Bronchial epithelial cell (primary cell): ENCODE results near the gene MRPL41. TPM values are rescaled to one million over a fixed set of nuclear protein-coding genes. Genes with fewer than 3 reads are reported as not detected.
"Not testable (repeated sequence)": the region's sequence is repeated elsewhere in the genome, so short reads cannot be mapped to it uniquely, and the experiment has no call there.

Experiments used
- DNase-seq: peaks from one replicate; pipeline ENCODE4 v3.0.0-alpha.2; 2010; ENCODE audit warnings: low read depth
- FAIRE-seq: peaks from 2 replicates; lab custom pipeline; 2011; peaks lifted over from hg19 to GRCh38; lab: Jason Lieb, UNC
- H3K27me3 ChIP-seq: 2 replicates; pipeline ENCODE4 v1.5.1; 2011; ENCODE audit warnings: low read length; ENCODE audit not compliant: control insufficient read depth, insufficient read depth
- H3K36me3 ChIP-seq: 2 replicates; pipeline ENCODE4 v1.5.1; 2011; ENCODE audit warnings: low read length; ENCODE audit not compliant: control insufficient read depth, insufficient read depth
- H3K4me3 ChIP-seq: 2 replicates; pipeline ENCODE4 v1.5.1; 2011; ENCODE audit warnings: mild to moderate bottlenecking, low read depth, low read length, control low read depth
- total RNA-seq: library from RNA; depleted of rRNA; stranded (reverse); fragments of >200 nt; gene quantifications from 2 replicates; pipeline ENCODE4 v1.2.1, GENCODE V29; 2014
- TF ChIP-seq, protein P1 (sequence below): IDR thresholded peaks from 2 replicates; pipeline ENCODE4 v1.5.1; 2011; ENCODE audit warnings: mild to moderate bottlenecking, moderate library complexity, low read length, control low read depth, inconsistent platforms; ENCODE audit not compliant: insufficient read depth, severe bottlenecking

The MRPL41 gene
- total RNA-seq, 1 donor from 2014 or later: 64.2 TPM

DNA sequence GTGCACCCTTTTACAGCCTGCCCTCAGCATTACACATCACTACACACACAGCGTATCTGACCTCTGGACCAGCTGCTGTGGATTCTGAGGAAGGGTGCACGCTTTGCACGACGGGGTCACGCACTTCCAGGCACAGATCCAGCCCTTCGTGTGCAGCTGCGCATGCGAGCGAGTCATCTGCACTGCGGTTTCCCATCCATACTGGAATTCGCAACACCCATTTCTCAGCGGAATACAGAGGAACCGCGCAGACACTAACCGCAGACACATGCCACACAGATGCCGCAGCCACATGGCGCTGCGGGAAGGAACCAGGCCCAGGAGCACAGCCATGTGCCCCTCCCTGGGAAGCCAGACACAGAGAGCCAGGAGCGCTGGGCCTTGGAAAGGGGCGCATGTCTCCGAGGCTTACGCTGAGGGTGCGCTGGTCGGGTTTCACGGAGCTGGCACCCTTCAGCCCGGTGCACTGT, 44.9 kb upstream of the MRPL41 start:
- TF ChIP-seq, protein P1, sequence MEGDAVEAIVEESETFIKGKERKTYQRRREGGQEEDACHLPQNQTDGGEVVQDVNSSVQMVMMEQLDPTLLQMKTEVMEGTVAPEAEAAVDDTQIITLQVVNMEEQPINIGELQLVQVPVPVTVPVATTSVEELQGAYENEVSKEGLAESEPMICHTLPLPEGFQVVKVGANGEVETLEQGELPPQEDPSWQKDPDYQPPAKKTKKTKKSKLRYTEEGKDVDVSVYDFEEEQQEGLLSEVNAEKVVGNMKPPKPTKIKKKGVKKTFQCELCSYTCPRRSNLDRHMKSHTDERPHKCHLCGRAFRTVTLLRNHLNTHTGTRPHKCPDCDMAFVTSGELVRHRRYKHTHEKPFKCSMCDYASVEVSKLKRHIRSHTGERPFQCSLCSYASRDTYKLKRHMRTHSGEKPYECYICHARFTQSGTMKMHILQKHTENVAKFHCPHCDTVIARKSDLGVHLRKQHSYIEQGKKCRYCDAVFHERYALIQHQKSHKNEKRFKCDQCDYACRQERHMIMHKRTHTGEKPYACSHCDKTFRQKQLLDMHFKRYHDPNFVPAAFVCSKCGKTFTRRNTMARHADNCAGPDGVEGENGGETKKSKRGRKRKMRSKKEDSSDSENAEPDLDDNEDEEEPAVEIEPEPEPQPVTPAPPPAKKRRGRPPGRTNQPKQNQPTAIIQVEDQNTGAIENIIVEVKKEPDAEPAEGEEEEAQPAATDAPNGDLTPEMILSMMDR: no peak
- FAIRE-seq: no peak
- no peak for DNase-seq
- Histone ChIP-seq H3K27me3 (no peaks in the 10 kb centered on the region), H3K36me3 (no peaks in the 10 kb centered on the region), H3K4me3 (no peak overlapping the region)

DNA sequence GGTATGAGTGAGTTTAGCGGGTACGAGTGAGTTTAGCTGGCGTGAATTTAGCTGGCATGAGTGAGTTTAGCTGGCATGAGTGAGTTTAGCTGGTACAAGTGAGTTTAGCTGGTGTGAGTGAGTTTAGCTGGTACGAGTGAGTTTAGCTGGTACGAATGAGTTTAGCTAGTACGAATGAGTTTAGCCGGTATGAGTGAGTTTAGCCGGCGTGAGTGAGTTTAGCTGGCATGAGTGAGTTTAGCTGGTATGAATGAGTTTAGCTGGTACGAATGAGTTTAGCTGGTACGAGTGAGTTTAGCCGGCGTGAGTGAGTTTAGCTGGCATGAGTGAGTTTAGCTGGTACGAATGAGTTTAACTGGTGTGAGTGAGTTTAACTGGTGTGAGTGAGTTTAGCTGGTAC, 42.5 kb upstream of the MRPL41 start:
- DNase-seq (no peak), FAIRE-seq (peak; percentile 32)
- H3K27me3 ChIP-seq: no peaks in the 10 kb centered on the region
- no peaks in the 10 kb centered on the region for H3K36me3 ChIP-seq
- TF ChIP-seq, protein P1: no peak
- no peak overlapping the region for H3K4me3 ChIP-seq

DNA sequence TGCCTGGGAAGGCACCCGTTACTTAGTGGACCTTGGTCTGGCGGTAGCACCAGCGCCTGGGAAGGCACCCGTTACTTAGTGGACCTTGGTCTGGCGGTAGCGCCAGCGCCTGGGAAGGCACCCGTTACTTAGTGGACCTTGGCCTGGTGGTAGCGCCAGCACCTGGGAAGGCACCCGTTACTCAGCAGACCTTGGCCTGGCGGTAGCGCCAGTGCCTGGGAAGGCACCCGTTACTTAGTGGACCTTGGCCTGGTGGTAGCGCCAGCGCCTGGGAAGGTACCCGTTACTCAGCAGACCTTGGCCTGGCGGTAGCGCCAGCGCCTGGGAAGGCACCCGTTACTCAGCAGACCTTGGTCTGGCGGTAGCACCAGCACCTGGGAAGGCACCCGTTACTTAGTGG, 40.6 kb upstream of the MRPL41 start:
- not testable (repeated sequence) for H3K36me3 ChIP-seq, FAIRE-seq, H3K27me3 ChIP-seq, DNase-seq, H3K4me3 ChIP-seq

DNA sequence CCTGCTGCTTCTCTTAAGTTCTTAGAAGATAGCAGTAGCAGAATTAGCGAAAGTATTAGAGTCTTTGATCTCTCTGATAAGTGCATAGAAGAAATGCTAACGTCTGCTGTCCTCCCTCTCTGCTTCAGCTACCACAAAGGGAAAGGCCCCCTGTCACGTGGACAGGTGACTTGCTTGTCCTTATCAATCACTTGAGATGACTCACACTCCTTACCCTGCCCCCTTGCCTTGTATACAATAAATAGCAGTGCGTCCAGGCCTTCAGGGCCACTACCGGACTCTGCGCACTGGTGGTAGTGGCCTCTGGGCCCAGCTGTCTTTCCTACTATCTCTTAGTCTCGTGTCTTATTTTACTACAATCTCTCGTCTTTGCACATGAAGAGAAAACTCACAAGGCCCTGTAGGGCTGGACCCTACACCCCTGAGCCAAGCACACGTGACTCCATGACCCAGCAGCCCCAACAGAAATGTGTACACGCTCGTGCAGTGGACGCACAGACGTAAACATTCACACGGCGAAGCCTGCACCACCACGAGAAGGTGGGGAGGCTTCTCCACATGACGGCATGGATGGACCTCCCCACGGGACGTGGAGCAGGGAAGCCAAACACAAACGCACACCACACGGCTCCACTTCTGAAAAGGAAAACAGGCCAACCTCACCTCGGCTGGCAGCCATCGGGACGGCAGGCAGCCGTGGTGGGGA, 39.8 kb upstream of the MRPL41 start:
- Histone ChIP-seq H3K27me3 (no peaks in the 10 kb centered on the region), H3K36me3 (no peaks in the 10 kb centered on the region), H3K4me3 (no peak overlapping the region)
- DNase-seq (no peak), FAIRE-seq (no peak)
- TF ChIP-seq, protein P1: no peak

DNA sequence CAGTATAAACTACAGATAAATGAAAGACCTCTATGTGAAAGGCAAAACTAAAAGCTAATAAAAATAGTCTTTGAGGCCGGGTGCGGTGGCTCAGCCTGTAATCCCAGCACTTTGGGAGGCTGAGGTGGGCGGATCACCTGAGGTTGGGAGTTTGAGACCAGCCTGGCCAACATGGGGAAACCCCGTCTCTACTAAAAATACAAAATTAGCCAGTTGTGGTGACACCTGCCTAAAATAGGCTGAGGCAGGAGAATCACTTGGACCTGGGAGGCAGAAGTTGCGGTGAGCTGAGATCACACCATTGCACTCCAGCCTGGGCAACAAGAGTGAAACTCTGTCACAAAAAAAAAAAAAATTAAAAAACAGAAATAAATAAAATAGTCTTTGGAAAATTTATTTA, 38.5 kb upstream of the MRPL41 start:
- H3K4me3 ChIP-seq, DNase-seq, FAIRE-seq: not testable (repeated sequence)

DNA sequence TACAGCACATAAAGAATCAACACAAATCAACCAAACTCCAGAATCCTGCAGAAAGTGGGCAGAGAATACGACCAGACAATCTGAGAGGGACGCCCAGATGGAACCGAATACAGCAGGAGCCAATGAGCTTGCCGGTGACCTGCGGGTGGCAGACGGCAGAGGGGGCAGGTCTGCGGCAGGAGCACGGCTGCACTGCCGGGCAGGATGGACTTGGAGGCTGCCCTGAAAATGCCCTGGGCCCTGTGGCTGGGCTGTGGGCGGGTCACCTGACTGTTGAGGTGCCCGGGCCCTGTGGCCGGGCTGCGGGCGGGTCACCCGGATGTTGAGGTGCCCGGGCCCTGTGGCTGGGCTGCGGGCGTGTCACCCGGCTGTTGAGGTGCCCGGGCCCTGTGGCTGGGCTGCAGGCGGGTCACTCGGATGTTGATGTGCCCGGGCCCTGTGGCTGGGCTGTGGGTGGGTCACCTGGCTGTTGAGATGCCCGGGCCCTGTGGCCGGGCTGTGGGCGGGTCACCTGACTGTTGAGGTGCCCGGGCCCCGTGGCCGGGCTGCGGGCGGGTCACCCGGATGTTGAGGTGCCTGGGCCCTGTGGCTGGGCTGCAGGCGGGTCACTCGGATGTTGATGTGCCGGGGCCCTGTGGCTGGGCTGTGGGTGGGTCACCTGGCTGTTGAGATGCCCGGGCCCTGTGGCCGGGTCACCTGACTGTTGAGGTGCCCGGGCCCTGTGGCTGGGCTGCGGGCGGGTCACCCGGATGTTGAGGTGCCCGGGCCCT, 37.7 kb upstream of the MRPL41 start:
- H3K27me3 ChIP-seq, H3K4me3 ChIP-seq, H3K36me3 ChIP-seq, FAIRE-seq, DNase-seq: not testable (repeated sequence)

More for the DNA sequence above, 38.5 kb upstream of the MRPL41 start:
- not testable (repeated sequence) for H3K36me3 ChIP-seq, H3K27me3 ChIP-seq

DNA sequence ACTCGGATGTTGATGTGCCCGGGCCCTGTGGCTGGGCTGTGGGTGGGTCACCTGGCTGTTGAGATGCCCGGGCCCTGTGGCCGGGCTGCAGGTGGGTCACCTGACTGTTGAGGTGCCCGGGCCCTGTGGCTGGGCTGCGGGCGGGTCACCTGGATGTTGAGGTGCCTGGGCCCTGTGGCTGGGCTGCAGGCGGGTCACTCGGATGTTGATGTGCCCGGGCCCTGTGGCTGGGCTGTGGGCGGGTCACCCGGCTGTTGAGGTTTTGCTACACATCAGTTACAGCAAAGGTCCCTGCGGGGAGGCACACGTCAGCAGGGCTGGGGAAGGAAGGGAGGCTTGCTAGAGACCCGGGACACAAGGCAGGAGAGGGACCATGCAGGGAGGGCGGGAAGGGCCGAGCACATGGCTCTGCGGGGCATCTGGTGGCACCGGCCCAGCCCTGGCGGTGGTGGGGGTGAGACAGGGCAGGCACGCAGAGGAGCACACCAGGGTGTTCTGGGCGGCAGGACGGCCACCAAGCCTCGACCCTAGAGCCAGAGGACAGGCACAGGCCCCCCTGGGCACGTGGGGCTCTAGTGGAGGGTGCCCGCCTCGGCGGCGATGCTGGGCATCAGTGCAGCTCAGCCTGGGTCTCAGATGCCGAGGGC, 36.9 kb upstream of the MRPL41 start:
- Histone ChIP-seq H3K27me3 (no peaks in the 10 kb centered on the region), H3K36me3 (no peaks in the 10 kb centered on the region), H3K4me3 (no peak overlapping the region)
- no peak for FAIRE-seq
- DNase-seq: no peak
- TF ChIP-seq, protein P1: no peak
